GDM1 (cell line): Measurements from ENCODE around the gene BLM.
"Not testable (repeated sequence)": the region's sequence is repeated elsewhere in the genome, so short reads cannot be mapped to it uniquely, and the experiment has no call there.

Source experiments
- DNase-seq: peaks from one replicate; lab custom pipeline; 2025; lab: John Stamatoyannopoulos, UW

BLM gene

GRCh38 chr15:90820481-90820880 lies 103.3 kb downstream of the BLM start:
- no peak for DNase-seq

DNA sequence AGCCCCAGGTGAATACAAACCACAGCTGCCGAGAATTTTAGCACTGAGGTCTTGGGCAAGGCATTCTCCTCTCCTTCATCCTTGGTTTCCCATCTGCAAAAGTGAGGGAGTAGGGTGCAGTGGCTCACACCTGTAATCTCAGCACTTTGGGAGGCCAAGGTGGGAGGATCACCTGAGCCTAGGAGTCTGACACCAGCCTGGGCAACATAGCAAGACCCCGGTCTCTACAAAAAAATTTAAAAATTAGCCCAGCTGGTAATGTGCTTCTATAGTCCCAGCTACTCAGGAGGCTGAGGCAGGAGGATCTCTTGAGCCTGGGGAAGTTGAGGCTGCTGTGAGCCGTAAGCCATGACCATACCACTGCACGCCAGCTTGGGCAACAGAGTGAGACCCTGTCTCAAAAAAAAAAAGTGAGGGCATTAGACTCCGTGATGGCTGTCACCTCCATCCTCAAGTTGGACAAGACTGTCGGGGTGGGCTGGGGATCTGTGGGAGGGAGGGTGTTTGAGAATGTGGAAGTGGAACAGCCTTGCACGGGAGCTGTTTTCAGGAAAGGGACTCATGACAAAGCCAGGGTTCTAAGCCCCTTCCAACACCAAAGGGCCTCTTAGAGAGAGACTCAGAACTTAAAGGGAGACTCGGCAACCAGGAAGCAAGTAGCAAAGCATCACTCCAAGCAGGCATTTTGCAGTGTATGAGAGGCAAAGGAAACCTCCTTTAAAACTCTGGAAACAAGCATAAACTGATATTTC lies 105.2 kb downstream of the BLM start:
- DNase-seq, result no peak

GRCh38 chr15:90823455-90823974 lies 106.4 kb downstream of the BLM start:
- DNase-seq, result no peak

DNA sequence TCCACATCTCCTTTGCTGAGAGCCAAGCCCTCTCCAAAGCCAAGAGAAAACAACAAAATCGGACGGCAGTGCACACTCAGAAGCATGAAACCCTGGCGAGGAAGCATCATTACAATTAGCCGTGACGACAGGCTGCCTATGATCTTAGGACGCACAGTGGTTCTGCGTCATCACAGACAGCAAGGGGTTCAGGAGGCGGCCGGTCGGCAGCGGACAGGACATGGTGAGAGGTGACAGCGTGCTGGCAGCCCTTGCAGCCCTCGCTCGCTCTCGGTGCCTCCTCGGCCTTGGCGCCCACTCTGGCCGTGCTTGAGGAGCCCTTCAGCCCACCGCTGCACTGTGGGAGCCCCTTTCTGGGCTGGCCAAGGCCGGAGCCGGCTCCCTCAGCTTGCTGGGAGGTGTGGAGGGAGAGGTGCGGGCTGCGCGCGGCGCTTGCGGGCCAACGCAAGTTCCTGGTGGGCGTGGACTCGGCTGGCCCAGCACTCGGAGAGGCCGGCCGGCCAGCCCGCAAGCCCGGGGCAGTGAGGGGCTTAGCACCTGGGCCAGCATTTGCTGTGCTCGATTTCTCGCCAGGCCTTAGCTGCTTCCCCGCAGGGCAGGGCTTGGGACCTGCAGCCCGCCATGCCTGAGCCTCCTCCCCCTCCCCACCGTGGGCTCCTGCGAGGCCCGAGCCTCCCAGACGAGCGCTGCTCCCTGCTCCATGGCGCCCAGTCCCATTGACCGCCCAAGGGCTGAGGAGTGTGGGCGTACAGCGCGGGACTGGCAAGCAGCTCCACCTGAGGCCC lies 108.2 kb downstream of the BLM start:
- not testable (repeated sequence) for DNase-seq

DNA sequence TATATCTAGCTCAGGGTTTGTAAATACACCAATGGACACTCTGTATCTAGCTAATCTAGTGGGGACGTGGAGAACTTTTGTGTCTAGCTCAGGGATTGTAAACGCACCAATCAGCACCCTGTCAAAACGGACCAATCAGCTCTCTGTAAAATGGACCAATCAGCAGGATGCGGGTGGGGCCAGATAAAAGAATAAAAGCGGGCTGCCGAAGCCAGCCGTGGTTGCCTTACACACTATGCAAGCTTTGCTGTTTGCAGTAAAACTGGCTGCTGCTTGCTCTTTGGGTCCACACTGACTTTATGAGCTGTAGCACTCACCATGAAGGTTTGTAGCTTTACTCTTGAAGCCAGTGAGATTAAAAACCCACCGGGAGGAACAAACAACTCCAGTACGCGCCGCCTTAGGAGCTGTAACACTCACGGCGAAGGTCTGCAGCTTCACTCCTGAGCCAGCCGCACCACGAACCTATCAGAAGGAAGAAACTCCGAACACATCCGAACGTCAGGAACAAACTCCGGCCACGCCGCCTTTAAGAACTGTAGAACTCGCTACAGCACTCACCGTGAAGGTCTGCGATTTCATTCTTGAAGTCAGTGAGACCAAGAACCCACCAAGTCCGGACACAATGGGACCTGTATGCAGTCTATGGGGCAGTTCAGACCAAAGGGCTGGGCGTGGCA lies 109.2 kb downstream of the BLM start:
- not testable (repeated sequence) for DNase-seq

GRCh38 chr15:90826886-90827435 lies 109.8 kb downstream of the BLM start:
- no peak for DNase-seq

DNA sequence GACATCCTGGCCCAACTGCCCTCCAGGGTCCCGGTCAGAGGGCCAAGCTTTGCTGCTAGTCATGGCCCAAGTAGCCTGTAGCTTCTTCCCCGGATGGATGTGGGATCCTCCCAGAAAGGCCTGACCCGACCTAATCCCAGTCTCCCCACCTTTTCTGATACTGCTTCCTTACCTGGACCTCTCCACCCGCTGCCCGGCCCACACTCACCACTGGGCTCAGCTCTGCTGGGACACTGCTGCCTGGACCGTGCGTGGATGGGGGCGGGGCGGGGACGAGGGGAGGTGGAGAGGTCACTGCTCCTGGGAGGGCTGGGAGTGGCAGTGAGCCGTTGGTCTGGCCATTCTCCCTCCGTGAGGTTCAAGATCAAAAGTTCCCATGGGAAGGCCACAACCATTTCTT lies 111.0 kb downstream of the BLM start:
- no peak for DNase-seq

- DNase-seq, result no peak
Measured at GRCh38 chr15:90829126-90829525, 112.0 kb downstream of the BLM start.

- DNase-seq, result peak; percentile 83
Measured at GRCh38 chr15:90829942-90830440, 112.8 kb downstream of the BLM start.

DNA sequence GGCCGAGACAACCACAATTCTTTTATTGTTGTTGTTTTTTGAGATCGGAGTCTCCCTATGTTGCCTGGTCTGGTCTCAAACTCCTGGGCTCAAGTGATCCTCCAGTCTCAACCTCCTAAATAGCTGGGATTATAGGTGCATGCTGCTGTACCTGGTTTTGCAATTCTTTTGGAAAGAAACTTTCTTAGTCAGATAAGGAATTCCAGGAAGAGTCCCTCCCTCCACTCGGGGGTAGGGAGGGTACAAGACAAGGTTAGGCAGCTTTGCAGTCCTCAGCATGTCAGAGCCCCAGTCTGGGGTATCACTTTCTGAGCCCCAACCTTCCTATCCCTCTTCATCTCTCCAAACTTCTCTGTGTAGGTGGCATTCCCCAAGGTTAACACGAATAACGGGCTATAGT lies 117.5 kb downstream of the BLM start:
- no peak for DNase-seq

DNA sequence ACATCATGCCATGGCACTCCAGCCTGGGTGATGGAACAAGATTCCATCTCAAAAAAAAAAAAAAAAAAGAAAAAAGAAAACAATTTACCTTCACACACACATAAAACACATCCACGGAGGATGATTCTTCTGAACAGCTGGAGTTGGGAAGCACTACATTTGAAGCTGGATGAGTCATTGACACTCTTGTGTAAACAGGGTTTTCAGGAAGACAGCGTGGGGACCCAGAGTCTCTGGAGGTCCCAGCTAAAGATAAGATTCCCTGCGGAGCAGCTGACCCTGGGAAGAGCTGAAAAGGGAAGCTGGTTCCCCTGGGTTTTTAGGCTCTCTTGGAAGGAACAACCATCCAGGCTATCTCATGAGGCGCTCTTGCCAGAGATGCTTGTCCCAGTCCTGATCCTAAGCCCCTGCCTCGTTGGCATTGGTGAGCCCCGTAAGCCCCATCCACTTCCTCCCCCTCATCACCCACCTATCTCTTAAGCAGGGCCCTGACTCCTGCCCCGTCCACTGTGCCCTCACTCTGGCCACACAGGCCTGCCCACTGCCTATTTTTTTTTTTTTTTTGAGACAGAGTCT lies 119.2 kb downstream of the BLM start:
- no peak for DNase-seq

DNA sequence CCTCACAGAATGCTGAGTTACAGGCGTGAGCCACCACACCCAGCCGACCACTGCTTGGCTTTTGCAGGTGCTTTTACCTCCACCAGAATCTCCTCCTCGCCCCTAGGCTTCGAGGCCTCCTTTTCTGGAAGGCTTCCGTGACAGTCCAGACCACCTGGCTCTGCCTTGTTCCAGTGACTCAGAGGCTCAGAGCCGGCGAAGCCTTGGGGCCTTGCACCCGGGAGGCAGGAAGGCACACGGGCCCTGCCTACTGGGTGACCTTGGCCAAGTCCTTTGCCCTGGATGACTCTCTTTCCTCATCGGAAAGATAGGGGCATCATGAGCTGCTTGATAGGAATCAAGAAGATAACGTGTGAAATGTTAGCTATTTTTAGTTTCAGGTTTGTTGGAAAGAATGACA lies 119.9 kb downstream of the BLM start:
- DNase-seq, result no peak

- DNase-seq, result no peak
Measured at GRCh38 chr15:90838139-90838538, 121.0 kb downstream of the BLM start.

GRCh38 chr15:90838544-90838943 lies 121.4 kb downstream of the BLM start:
- DNase-seq, result no peak

GRCh38 chr15:90839187-90840071 lies 122.3 kb downstream of the BLM start:
- DNase-seq, result peak; percentile 79

DNA sequence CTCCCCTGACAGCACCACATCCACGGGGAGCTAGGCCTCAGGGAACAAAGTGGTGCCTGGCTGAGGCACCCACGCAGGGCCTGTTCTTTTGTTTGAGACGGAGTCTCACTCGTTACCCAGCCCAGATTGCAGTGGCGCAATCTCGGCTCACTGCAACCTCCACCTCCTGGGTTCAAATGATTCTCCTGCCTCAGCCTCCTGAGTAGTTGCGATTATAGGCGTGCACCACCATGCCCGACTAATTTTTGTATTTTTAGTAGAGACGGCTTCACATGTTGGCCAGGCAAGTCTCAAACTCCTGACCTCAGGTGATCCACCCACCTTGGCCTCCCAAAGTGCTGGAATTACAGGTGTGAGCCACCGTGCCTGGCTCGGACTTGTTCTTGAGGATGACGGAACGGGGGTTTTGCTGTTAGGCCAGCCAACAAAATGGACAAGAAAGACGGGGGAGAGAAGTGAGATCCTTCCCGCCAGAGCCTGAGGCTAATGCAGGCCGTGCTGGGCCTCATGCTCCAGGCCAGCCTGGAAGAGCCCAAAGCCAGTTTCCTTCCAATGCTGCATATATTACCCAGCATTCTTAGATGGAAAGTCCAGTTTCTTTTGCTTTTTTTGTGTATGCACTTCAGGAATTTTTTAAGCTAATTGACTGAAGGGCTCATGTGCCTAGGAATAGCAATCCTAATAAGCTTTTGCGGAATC lies 123.2 kb downstream of the BLM start:
- no peak for DNase-seq

DNA sequence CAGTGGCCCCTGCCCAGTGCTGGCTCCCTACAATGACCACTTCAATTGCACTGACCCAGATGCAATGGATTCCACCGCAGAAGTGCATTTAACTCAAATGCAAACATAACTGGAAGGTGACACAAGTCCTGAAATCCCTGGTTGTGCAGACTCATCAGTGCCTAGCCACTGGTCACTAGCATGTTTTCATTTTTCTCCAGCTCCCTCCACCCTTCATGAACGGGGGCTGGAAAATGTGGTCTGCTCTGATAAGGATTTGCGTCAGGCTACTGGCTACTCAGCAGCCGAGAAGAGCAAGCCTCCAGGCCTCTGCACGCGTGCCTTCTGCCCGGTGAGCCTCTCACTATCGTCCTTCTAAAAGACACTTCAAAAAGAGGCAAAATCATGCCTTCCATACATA lies 123.8 kb downstream of the BLM start:
- DNase-seq, result no peak

DNA sequence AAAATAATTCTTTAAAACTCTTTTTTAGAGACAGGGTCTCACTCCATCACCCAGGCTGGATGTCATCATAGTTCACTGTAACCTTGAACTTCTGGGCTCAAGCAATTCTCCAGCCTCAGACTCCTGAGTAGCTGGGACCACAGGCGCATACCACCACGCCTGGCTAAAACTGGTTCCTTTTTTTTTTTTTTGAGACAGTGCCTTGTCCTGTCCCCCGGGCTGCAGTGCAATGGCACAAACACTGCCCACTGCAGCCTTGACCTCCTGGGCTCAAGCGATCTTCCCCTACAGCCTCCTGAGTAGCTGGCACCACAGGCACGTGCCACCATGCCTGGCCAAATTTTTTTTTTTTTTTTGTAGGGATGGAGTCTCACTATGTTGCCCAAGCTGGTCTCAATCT lies 127.5 kb downstream of the BLM start:
- no peak for DNase-seq

DNA sequence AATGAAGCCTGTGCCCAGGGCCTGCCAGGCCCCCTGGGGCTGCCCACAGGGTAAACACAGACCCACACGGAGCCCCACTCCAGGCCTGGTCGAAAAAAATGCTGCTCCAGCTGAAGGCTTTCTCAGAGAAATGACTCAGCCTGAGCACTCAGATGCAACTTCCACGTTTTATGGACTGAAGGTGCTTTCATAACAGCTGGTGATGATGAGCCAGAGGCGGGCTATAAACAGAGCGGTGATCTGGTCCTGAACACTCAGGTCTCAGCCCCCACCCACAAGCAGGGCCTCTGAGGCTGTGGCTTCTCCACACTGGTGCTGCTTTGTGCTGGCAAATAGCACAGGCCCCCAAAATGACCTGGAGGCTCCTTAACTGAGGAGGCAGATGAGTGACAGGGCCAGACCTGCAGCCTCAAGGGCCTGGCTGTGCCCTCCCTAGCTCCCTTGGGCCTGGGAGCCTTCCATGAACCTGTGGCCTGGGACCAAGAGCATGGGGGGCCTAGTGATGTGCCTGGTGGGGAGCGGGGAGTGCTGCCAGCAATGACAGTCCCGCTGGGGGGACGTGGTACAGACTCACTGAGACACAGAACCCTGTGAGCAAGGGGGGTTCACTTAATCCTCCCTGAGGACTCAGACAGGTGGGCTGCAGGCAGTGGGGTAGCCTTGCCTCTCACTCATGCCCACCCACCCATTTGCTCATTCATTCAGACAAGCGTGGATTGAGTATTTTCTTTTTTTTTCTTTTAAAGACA lies 128.2 kb downstream of the BLM start:
- peak; percentile 39 for DNase-seq
